Activated CD8-positive, alpha-beta memory T cell treated with anti-CD3 and anti-CD28 coated beads, Interleukin-2, amount 10 ng/mL, durations not matched to agents 7 days and 5 days (primary cell): Measurements from ENCODE around the gene RBKS. TPM values are rescaled to one million over a fixed set of nuclear protein-coding genes. Genes with fewer than 3 reads are reported as not detected.
"Not testable (repeated sequence)": the region's sequence is repeated elsewhere in the genome, so short reads cannot be mapped to it uniquely, and the experiment has no call there.

Experiments
- ATAC-seq: fragments of 150-1000 bp; cut with Tn5 transposase; one replicate; pipeline ENCODE4 v1.10.0; 2021; ENCODE audit warnings: moderate library complexity
- CTCF ChIA-PET: fragments of 350-600 bp; sonication (Branson Sonifier 250); formaldehyde crosslinking; loops from one replicate; lab custom pipeline; 2021; ENCODE audit warnings: antibody characterized with exemption; lab: Charles Lee
- DNase-seq: peaks from one replicate; pipeline ENCODE4 v3.0.0-alpha.2; 2020
- H3K27ac Mint-ChIP-seq: one replicate; pipeline ENCODE4 v1.8.0; 2021; ENCODE audit warnings: mild to moderate bottlenecking, mixed read lengths
- H3K27me3 Mint-ChIP-seq: one replicate; pipeline ENCODE4 v1.8.0; 2021; ENCODE audit warnings: mixed read lengths
- H3K36me3 Mint-ChIP-seq: one replicate; pipeline ENCODE4 v1.8.0; 2021; ENCODE audit warnings: mild to moderate bottlenecking, mixed read lengths
- H3K4me1 Mint-ChIP-seq: one replicate; pipeline ENCODE4 v1.8.0; 2021; ENCODE audit warnings: mixed read lengths
- H3K4me3 Mint-ChIP-seq: one replicate; pipeline ENCODE4 v1.8.0; 2021; ENCODE audit warnings: mild to moderate bottlenecking, moderate library complexity, mixed read lengths
- H3K9me3 Mint-ChIP-seq: one replicate; pipeline ENCODE4 v1.8.0; 2022; ENCODE audit warnings: low read depth, mixed read lengths
- total RNA-seq, 2 experiments: library from RNA; stranded (reverse); gene quantifications; one replicate each; pipeline ENCODE4 v1.2.3, GENCODE V29; 2021

The RBKS gene
- total RNA-seq, 2 experiments from 2014 or later = 2.6 to 3.4 TPM

DNA sequence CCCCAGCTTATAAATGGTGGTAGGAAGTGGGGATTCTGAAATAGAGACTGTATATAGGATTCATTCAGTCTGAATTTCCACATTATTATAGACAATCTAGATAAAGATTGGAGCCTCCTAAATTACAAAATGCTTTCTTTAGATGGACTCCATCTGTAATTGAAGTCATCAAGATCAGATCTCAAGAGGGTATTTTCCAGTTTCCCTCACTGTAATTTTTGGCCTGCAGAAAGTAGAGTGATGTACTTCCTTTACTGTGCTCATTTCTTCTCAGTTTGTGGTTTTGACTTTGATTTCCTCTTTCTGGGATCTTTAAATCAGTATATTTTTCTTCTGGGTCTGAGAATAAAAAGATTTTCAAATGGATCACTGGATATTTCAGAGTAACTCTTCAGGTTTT is 7.5 kb upstream of the RBKS start:
- ATAC-seq = peak; percentile 21
- peaks cover 68% of the 10 kb centered on the region for H3K36me3 Mint-ChIP-seq
- CTCF ChIA-PET = no interaction called here

DNA sequence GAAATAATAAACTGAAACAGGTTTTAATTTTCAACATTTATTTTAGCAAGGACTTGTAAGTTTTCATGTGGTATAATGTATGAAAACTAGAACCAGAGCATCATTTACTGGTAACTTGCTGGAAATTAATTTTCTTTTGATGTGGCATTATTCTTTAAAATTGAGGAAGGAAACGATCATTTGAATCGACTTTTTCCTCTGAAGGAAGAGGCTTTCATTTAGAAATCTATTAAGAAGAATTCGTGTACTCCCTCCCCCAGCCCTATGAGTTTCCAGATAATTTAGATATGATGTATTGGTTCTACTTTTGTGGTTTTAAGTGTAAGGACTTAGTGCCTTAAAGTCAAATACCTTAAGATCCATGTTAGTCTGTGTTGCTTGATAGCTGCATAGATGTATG is 2.8 kb upstream of the RBKS start:
- no peak for DNase-seq
- H3K36me3 Mint-ChIP-seq = peaks cover 44% of the 10 kb centered on the region
- H3K4me3 Mint-ChIP-seq = peak overlapping the region; percentile 34
- H3K27me3 Mint-ChIP-seq = peaks cover 3% of the 10 kb centered on the region
- H3K9me3 Mint-ChIP-seq = no peaks in the 10 kb centered on the region
- H3K4me1 Mint-ChIP-seq = peaks cover 78% of the 10 kb centered on the region
- peak overlapping the region; percentile 62 for H3K27ac Mint-ChIP-seq
- ATAC-seq = no peak
- CTCF ChIA-PET = interaction anchor here (0.7 kb wide), 1 partner anchor 120 kb away, joined by 3 read pairs; no protein-coding TSS in a partner anchor

More for the DNA sequence above, 7.5 kb upstream of the RBKS start:
- H3K9me3 Mint-ChIP-seq = no peaks in the 10 kb centered on the region
- H3K27ac Mint-ChIP-seq = peak overlapping the region; percentile 41
- H3K4me3 Mint-ChIP-seq = no peak overlapping the region
- peaks cover 79% of the 10 kb centered on the region for H3K4me1 Mint-ChIP-seq
- H3K27me3 Mint-ChIP-seq = no peaks in the 10 kb centered on the region
- DNase-seq = no peak

- Mint-ChIP-seq H3K27me3 (peaks cover 3% of the 10 kb centered on the region), H3K27ac (peak overlapping the region; percentile 100), H3K4me3 (peak overlapping the region; percentile 99), H3K36me3 (peaks cover 39% of the 10 kb centered on the region), H3K4me1 (peaks cover 71% of the 10 kb centered on the region), H3K9me3 (no peaks in the 10 kb centered on the region)
- ATAC-seq (no peak), DNase-seq (no peak)
- CTCF ChIA-PET = no interaction called here
Measured at GRCh38 chr2:27891673-27892105, 1.5 kb upstream of the RBKS start.

GRCh38 chr2:27890924-27891672 is 911 bp upstream of the RBKS start:
- Mint-ChIP-seq H3K9me3 (no peaks in the 10 kb centered on the region), H3K36me3 (peaks cover 36% of the 10 kb centered on the region), H3K27me3 (peaks cover 3% of the 10 kb centered on the region), H3K4me1 (peaks cover 67% of the 10 kb centered on the region), H3K4me3 (peak overlapping the region; percentile 99), H3K27ac (peak overlapping the region; percentile 100)
- ATAC-seq = peak; percentile 34
- DNase-seq = peak; percentile 96
- CTCF ChIA-PET = no interaction called here

DNA sequence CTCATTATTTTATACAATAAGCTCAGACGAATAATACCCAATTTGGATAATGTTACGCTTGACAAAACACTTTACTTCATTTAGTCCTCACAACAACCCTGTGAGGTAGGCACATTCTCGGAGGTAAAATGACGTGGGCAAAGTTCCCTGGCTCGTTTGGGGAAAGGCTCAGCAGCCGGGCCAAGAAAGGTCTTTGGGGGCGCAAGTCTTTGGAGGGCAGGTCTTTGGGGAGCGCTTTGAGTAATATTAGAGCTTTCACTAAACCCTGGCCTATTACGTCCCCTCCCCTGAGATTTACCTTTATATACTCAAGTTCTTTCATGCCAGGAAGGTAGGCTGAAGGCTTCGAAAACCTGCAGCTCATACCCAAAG is 427 bp downstream of the RBKS start:
- H3K9me3 Mint-ChIP-seq = no peaks in the 10 kb centered on the region
- peaks cover 57% of the 10 kb centered on the region for H3K4me1 Mint-ChIP-seq
- CTCF ChIA-PET = interaction anchor here (1.4 kb wide), 1 partner anchor 13 kb away, joined by 3 read pairs; no protein-coding TSS in a partner anchor

DNA sequence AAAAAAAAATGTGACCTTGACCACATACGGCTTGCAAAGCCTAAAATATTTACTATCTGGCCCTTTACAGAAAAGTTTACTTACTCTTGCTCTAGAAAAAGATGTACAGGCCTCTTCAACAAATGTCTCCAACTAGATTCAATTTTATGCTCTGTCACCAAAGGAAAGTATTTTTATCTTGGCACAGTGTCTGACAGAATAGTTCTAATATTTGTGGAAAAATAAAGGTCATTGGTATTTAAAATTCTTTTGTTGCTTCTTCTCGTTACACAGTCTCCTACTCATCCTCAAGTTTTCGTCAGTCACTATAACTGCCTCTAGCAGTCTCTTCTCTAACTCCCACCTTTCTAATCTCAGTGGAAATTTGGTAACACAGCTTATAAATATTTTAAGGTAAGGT is 1.4 kb downstream of the RBKS start:
- no peaks in the 10 kb centered on the region for H3K9me3 Mint-ChIP-seq
- H3K4me1 Mint-ChIP-seq = peaks cover 48% of the 10 kb centered on the region
- peaks cover 14% of the 10 kb centered on the region for H3K36me3 Mint-ChIP-seq
- H3K4me3 Mint-ChIP-seq = peak overlapping the region; percentile 99
- H3K27me3 Mint-ChIP-seq = peaks cover 3% of the 10 kb centered on the region
- no peak for ATAC-seq
- CTCF ChIA-PET = no interaction called here
- H3K27ac Mint-ChIP-seq = peak overlapping the region; percentile 28
- DNase-seq = no peak

More for the DNA sequence above, 427 bp downstream of the RBKS start:
- peaks cover 3% of the 10 kb centered on the region for H3K27me3 Mint-ChIP-seq
- H3K27ac Mint-ChIP-seq = peak overlapping the region; percentile 100
- peak overlapping the region; percentile 99 for H3K4me3 Mint-ChIP-seq
- ATAC-seq = no peak
- peaks cover 23% of the 10 kb centered on the region for H3K36me3 Mint-ChIP-seq
- DNase-seq = no peak

DNA sequence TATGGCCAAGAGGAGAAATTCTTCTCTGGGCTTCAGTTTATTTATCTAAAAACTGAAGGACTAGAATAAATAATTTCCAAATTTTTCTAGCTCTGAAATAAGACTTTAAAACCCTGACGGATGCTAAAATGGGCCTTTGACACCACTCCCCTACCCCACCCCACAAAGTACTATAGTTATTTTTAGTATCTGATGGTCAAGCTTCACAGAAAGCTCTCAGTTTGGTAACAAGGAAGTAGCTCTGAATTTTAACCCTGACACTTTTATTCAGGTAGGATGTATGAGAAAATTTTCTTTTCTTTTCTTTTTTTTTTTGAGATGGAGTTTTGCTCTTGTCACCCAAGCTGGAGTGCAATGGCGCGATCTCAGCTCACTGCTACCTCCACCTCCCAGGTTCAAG is 2.4 kb downstream of the RBKS start:
- peaks cover 42% of the 10 kb centered on the region for H3K4me1 Mint-ChIP-seq
- peaks cover 3% of the 10 kb centered on the region for H3K27me3 Mint-ChIP-seq
- no peaks in the 10 kb centered on the region for H3K9me3 Mint-ChIP-seq
- H3K27ac Mint-ChIP-seq = no peak overlapping the region
- no peak overlapping the region for H3K4me3 Mint-ChIP-seq
- DNase-seq = no peak
- H3K36me3 Mint-ChIP-seq = peaks cover 15% of the 10 kb centered on the region
- CTCF ChIA-PET = no interaction called here
- ATAC-seq = no peak

GRCh38 chr2:27887111-27887510 is 3.1 kb downstream of the RBKS start:
- Mint-ChIP-seq H3K27ac (no peak overlapping the region), H3K9me3 (no peaks in the 10 kb centered on the region), H3K27me3 (peaks cover 3% of the 10 kb centered on the region), H3K4me3 (no peak overlapping the region), H3K36me3 (peaks cover 21% of the 10 kb centered on the region), H3K4me1 (peaks cover 36% of the 10 kb centered on the region)
- CTCF ChIA-PET = no interaction called here
- DNase-seq = no peak
- ATAC-seq = no peak

DNA sequence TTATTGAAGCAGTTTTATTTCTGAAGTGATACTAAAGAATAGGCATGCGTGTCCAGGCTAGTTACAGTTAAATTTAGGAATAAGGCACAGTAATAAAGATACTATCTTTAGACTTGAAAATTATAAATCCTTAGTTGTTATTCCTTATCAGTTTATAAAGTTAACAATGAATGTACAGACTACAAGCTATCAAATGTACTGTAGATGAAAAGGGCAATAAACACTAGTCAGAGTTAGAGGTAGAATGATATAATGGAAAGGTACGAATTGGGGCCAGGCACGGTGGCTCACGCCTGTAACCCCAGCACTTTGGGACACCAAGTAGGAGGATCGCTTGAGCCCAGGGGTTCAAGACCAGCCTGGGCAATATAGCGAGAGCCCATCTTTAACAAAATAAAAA is 3.9 kb downstream of the RBKS start:
- Mint-ChIP-seq H3K4me3 (no peak overlapping the region), H3K27me3 (peaks cover 3% of the 10 kb centered on the region), H3K4me1 (peaks cover 28% of the 10 kb centered on the region), H3K27ac (no peak overlapping the region), H3K36me3 (peaks cover 27% of the 10 kb centered on the region), H3K9me3 (no peaks in the 10 kb centered on the region)
- no peak for ATAC-seq
- DNase-seq = no peak
- CTCF ChIA-PET = interaction anchor here (0.8 to 1.5 kb wide), 2 partner anchors 115 to 132 kb away, joined by 3 to 4 read pairs; partner anchors contain the start of gene MRPL33

DNA sequence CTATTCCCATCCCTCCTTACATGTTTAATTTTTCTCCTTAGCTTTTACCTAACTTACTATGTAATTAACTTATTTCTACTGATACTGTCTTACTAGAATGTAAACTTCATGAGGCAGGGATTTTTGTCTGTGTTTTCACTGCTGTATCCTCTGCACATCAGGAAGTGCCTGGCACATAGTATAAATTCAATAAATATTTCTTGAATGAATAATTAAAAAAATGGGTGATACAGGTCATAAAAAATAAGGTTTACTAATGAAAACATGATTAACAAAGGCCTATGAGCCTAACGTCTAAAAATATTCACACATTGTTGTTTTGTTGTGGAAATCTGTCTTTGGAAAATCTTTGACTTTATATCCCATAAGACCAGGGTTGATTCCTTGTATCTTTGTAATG is 4.5 kb downstream of the RBKS start:
- ATAC-seq (no peak), DNase-seq (no peak)
- peaks cover 23% of the 10 kb centered on the region for H3K36me3 Mint-ChIP-seq
- CTCF ChIA-PET = interaction anchor here (1.5 kb wide), 1 partner anchor 114 kb away, joined by 4 read pairs; the partner anchor contains the start of gene MRPL33
- H3K9me3 Mint-ChIP-seq = no peaks in the 10 kb centered on the region
- no peak overlapping the region for H3K4me3 Mint-ChIP-seq
- no peak overlapping the region for H3K27ac Mint-ChIP-seq
- no peaks in the 10 kb centered on the region for H3K27me3 Mint-ChIP-seq
- H3K4me1 Mint-ChIP-seq = peaks cover 24% of the 10 kb centered on the region

DNA sequence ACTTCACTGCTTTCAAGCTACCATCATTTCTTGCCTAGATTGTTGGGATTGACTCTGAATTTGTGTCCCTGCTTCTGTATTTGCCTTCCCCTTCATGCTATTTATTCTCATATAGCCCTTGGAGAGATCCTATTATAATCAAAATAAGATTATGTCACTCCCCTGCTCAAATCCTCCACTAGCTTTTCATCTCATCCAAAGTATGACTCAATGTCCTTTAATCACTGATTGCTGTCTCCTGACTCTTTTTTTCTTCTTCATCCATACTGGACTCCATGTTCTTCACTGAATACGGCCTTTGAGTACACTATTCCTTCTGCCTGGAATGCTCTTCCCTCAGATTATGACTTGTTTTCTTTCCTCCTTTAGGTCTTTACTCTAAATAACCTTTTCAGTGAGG is 5.0 kb downstream of the RBKS start:
- H3K27ac Mint-ChIP-seq = no peak overlapping the region
- H3K4me3 Mint-ChIP-seq = no peak overlapping the region
- CTCF ChIA-PET = interaction anchor here (1.5 kb wide), 1 partner anchor 114 kb away, joined by 4 read pairs; the partner anchor contains the start of gene MRPL33
- H3K4me1 Mint-ChIP-seq = peaks cover 24% of the 10 kb centered on the region
- no peak for ATAC-seq
- DNase-seq = no peak
- H3K27me3 Mint-ChIP-seq = no peaks in the 10 kb centered on the region
- peaks cover 3% of the 10 kb centered on the region for H3K9me3 Mint-ChIP-seq
- peaks cover 26% of the 10 kb centered on the region for H3K36me3 Mint-ChIP-seq

- DNase-seq = no peak
- Mint-ChIP-seq H3K36me3 (peaks cover 32% of the 10 kb centered on the region), H3K4me1 (peaks cover 22% of the 10 kb centered on the region), H3K27me3 (no peaks in the 10 kb centered on the region), H3K9me3 (peaks cover 4% of the 10 kb centered on the region), H3K27ac (no peak overlapping the region), H3K4me3 (no peak overlapping the region)
- no peak for ATAC-seq
- CTCF ChIA-PET = no interaction called here
Measured at GRCh38 chr2:27884601-27885000, 5.6 kb downstream of the RBKS start.

- H3K9me3 Mint-ChIP-seq, ATAC-seq, CTCF ChIA-PET, H3K4me3 Mint-ChIP-seq, DNase-seq, H3K4me1 Mint-ChIP-seq, H3K27ac Mint-ChIP-seq, H3K27me3 Mint-ChIP-seq: not testable (repeated sequence)
- H3K36me3 Mint-ChIP-seq = peaks cover 39% of the 10 kb centered on the region
Measured at GRCh38 chr2:27882584-27882922, 7.6 kb downstream of the RBKS start.
